ENCODE results near the gene C2orf92. TPM values are rescaled to one million over a fixed set of nuclear protein-coding genes. Genes with fewer than 3 reads are reported as not detected.

Gene C2orf92
- total RNA-seq, 1 donor from 2014 or later = 15.1 TPM

DNA sequence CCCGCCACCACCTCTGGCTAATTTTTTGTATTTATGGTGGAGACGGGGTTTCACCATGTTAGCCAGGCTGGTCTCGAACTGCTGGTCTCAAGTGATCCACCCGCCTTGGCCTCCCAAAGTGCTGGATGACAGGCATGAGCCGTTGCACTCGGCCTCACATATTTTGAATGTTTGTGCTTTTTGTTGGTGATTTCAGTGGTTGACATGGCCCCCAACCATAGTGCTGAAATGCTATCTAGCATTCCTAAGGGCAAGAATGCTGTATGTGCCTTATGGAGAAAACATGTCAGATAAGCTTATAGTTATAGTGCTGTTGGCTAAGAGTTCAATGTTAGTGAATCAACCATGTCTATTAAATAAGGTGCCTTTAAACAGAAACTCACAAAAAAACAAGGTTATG is 52.7 kb downstream of the C2orf92 start:
- Mint-ChIP-seq H3K4me3 (ENCODE audit: unreplicated experiment) (no peak overlapping the region), H3K4me1 (ENCODE audit: unreplicated experiment) (peaks cover 30% of the 10 kb centered on the region), H3K27me3 (ENCODE audit: unreplicated experiment) (peaks cover 2% of the 10 kb centered on the region), H3K9me3 (ENCODE audit: unreplicated experiment) (no peaks in the 10 kb centered on the region), H3K36me3 (ENCODE audit: low read depth, unreplicated experiment) (peaks cover 12% of the 10 kb centered on the region), H3K27ac (ENCODE audit: unreplicated experiment) (no peak overlapping the region)
- TF ChIP-seq, protein P1, sequence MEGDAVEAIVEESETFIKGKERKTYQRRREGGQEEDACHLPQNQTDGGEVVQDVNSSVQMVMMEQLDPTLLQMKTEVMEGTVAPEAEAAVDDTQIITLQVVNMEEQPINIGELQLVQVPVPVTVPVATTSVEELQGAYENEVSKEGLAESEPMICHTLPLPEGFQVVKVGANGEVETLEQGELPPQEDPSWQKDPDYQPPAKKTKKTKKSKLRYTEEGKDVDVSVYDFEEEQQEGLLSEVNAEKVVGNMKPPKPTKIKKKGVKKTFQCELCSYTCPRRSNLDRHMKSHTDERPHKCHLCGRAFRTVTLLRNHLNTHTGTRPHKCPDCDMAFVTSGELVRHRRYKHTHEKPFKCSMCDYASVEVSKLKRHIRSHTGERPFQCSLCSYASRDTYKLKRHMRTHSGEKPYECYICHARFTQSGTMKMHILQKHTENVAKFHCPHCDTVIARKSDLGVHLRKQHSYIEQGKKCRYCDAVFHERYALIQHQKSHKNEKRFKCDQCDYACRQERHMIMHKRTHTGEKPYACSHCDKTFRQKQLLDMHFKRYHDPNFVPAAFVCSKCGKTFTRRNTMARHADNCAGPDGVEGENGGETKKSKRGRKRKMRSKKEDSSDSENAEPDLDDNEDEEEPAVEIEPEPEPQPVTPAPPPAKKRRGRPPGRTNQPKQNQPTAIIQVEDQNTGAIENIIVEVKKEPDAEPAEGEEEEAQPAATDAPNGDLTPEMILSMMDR (IDR thresholded peaks at IDR 0.05; ENCODE audit: unreplicated experiment) = no peak
- no peak for DNase-seq (ENCODE audit: low spot score)

DNA sequence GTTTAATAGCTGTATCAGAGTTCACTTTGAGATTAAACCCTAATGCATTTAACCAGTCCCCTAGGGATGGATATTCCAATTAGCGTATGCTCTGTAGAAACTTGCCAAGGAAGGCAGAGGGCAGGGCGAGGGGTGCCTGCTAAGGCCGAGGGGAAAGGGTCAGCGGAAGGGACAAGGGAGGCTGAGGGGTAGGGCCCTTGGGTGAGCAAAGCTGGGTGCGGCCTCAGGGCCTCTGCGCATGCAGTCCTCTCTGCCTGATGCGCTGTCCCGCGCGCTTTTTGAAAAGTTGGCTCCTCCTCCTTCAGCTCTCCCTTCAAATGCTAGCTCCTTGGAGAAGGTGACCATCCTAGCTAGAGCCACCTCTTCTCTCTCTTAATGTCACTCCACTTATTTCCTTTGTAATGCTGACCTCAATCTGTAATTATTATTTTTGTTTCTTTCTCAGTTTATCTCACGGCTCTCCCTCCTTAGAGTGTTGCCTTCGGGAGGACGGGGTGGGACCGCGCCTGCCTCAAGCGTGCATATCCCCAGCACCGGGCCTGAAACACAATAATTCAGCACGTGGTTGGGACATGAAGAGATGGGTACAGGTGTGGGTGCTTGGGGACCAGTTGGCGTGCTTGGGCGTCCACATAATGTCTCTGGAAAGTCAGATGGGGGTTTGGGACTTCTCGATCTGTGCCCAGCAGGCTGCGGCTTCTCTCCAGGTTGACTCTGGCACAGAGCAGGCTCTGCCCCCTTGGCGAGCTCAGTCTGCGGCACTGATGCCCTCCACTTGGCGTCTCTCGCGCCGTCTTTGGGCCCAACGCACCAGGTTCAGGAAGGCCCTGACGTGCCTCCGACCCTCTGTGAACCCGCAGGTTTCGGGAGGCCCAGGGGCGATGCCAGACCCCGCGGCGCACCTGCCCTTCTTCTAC is 53.9 kb downstream of the C2orf92 start:
- Mint-ChIP-seq H3K36me3 (ENCODE audit: low read depth, unreplicated experiment) (peaks cover 23% of the 10 kb centered on the region), H3K9me3 (ENCODE audit: unreplicated experiment) (no peaks in the 10 kb centered on the region), H3K27me3 (ENCODE audit: unreplicated experiment) (peaks cover 2% of the 10 kb centered on the region), H3K27ac (ENCODE audit: unreplicated experiment) (no peak overlapping the region), H3K4me3 (ENCODE audit: unreplicated experiment) (no peak overlapping the region), H3K4me1 (ENCODE audit: unreplicated experiment) (peaks cover 29% of the 10 kb centered on the region)
- no peak for DNase-seq (ENCODE audit: low spot score)
- TF ChIP-seq, protein P1 (IDR thresholded peaks at IDR 0.05; ENCODE audit: unreplicated experiment) = no peak

DNA sequence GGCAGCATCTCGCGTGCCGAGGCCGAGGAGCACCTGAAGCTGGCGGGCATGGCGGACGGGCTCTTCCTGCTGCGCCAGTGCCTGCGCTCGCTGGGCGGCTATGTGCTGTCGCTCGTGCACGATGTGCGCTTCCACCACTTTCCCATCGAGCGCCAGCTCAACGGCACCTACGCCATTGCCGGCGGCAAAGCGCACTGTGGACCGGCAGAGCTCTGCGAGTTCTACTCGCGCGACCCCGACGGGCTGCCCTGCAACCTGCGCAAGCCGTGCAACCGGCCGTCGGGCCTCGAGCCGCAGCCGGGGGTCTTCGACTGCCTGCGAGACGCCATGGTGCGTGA is 54.5 kb downstream of the C2orf92 start:
- Mint-ChIP-seq H3K9me3 (ENCODE audit: unreplicated experiment) (no peaks in the 10 kb centered on the region), H3K36me3 (ENCODE audit: low read depth, unreplicated experiment) (peaks cover 24% of the 10 kb centered on the region), H3K27me3 (ENCODE audit: unreplicated experiment) (peaks cover 3% of the 10 kb centered on the region), H3K27ac (ENCODE audit: unreplicated experiment) (no peak overlapping the region), H3K4me3 (ENCODE audit: unreplicated experiment) (no peak overlapping the region), H3K4me1 (ENCODE audit: unreplicated experiment) (peaks cover 23% of the 10 kb centered on the region)
- TF ChIP-seq, protein P1 (IDR thresholded peaks at IDR 0.05; ENCODE audit: unreplicated experiment) = no peak
- DNase-seq (ENCODE audit: low spot score) = no peak

DNA sequence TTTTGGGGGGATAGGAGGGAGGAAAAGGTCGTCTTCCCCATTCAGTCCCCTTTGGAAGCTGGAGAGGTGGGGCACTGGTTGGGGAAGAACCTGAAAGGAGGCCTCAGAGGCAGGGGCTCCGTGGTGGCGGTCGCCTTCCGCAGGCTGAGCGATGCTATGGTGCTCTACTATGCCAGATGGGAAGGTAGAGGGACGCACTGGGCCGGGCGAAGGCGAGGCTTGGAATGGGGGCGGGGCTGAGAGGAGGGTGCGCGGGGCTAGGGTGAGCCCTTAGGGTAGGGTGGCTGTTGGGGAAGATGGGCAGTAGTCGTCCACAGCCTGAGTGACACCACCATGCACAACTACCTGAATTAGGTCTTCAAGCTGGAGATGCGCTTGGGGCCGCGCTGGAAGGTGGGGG is 55.0 kb downstream of the C2orf92 start:
- DNase-seq (ENCODE audit: low spot score) = no peak
- H3K27me3 Mint-ChIP-seq (ENCODE audit: unreplicated experiment) = peaks cover 3% of the 10 kb centered on the region

More for the DNA sequence above, 55.0 kb downstream of the C2orf92 start:
- no peaks in the 10 kb centered on the region for H3K9me3 Mint-ChIP-seq (ENCODE audit: unreplicated experiment)
- H3K4me1 Mint-ChIP-seq (ENCODE audit: unreplicated experiment) = peaks cover 21% of the 10 kb centered on the region
- TF ChIP-seq, protein P1 (IDR thresholded peaks at IDR 0.05; ENCODE audit: unreplicated experiment) = no peak
- H3K36me3 Mint-ChIP-seq (ENCODE audit: low read depth, unreplicated experiment) = peaks cover 24% of the 10 kb centered on the region
- no peak overlapping the region for H3K27ac Mint-ChIP-seq (ENCODE audit: unreplicated experiment)
- no peak overlapping the region for H3K4me3 Mint-ChIP-seq (ENCODE audit: unreplicated experiment)
